Osteocyte (in vitro differentiated cells): ENCODE data around the gene STAG3. TPM values are rescaled to one million over a fixed set of nuclear protein-coding genes. Genes with fewer than 3 reads are reported as not detected.
"Not testable (repeated sequence)": the region's sequence is repeated elsewhere in the genome, so short reads cannot be mapped to it uniquely, and the experiment has no call there.

Source experiments
- DNase-seq: peaks from one replicate; pipeline ENCODE4 v3.0.0; 2021; ENCODE audit warnings: mixed read lengths; ENCODE audit not compliant: unreplicated experiment; ENCODE audit errors: extremely low spot score
- H3K27ac Mint-ChIP-seq: one replicate; pipeline ENCODE4 v1.8.0; 2021; ENCODE audit warnings: mild to moderate bottlenecking, mixed read lengths; ENCODE audit not compliant: unreplicated experiment
- H3K27me3 Mint-ChIP-seq: one replicate; pipeline ENCODE4 v1.8.0; 2021; ENCODE audit warnings: mixed read lengths; ENCODE audit not compliant: unreplicated experiment
- H3K36me3 Mint-ChIP-seq: one replicate; pipeline ENCODE4 v1.8.0; 2021; ENCODE audit warnings: mixed read lengths; ENCODE audit not compliant: unreplicated experiment
- H3K4me1 Mint-ChIP-seq: one replicate; pipeline ENCODE4 v1.8.0; 2021; ENCODE audit warnings: mixed read lengths; ENCODE audit not compliant: unreplicated experiment
- H3K4me3 Mint-ChIP-seq: one replicate; pipeline ENCODE4 v1.8.0; 2021; ENCODE audit warnings: mild to moderate bottlenecking, moderate library complexity, mixed read lengths; ENCODE audit not compliant: unreplicated experiment
- H3K9me3 Mint-ChIP-seq: one replicate; pipeline ENCODE4 v1.8.0; 2021; ENCODE audit warnings: mixed read lengths; ENCODE audit not compliant: unreplicated experiment
- total RNA-seq: library from RNA; stranded (reverse); gene quantifications from 2 replicates; pipeline ENCODE4 v1.2.1, GENCODE V29; 2021
- TF ChIP-seq, protein P1 (sequence below): fragments of 200-600 bp; sonication (generic); IDR thresholded peaks from 2 replicates; pipeline ENCODE4 v1.5.0; 2021; ENCODE audit warnings: antibody characterized with exemption, mild to moderate bottlenecking, moderate library complexity

Gene STAG3
- total RNA-seq, 1 donor from 2014 or later = 1.5 TPM

DNA sequence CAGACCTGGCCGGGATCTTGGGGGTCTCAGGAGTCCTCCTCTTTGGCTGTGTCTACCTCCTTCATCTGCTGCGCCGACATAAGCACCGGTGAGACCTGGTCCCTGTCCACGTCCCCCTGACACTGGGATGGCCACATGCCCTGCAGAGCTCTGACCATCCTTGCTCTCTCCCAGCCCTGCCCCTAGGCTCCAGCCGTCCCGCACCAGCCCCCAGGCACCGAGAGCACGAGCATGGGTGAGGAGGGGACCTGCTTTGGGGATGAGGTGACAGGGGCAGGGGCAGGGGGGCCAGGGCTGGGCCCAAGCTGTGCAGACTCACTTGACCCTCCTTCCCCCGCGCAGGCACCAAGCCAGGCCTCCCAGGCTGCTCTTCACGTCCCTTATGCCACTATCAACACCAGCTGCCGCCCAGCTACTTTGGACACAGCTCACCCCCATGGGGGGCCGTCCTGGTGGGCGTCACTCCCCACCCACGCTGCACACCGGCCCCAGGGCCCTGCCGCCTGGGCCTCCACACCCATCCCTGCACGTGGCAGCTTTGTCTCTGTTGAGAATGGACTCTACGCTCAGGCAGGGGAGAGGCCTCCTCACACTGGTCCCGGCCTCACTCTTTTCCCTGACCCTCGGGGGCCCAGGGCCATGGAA, 43.0 kb downstream of the STAG3 start:
- peaks cover 8% of the 10 kb centered on the region for H3K36me3 Mint-ChIP-seq
- H3K9me3 Mint-ChIP-seq = no peaks in the 10 kb centered on the region
- TF ChIP-seq, protein P1, sequence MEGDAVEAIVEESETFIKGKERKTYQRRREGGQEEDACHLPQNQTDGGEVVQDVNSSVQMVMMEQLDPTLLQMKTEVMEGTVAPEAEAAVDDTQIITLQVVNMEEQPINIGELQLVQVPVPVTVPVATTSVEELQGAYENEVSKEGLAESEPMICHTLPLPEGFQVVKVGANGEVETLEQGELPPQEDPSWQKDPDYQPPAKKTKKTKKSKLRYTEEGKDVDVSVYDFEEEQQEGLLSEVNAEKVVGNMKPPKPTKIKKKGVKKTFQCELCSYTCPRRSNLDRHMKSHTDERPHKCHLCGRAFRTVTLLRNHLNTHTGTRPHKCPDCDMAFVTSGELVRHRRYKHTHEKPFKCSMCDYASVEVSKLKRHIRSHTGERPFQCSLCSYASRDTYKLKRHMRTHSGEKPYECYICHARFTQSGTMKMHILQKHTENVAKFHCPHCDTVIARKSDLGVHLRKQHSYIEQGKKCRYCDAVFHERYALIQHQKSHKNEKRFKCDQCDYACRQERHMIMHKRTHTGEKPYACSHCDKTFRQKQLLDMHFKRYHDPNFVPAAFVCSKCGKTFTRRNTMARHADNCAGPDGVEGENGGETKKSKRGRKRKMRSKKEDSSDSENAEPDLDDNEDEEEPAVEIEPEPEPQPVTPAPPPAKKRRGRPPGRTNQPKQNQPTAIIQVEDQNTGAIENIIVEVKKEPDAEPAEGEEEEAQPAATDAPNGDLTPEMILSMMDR = no peak
- H3K4me3 Mint-ChIP-seq = no peak overlapping the region
- H3K27ac Mint-ChIP-seq = no peak overlapping the region
- DNase-seq = no peak
- no peaks in the 10 kb centered on the region for H3K27me3 Mint-ChIP-seq
- peaks cover 6% of the 10 kb centered on the region for H3K4me1 Mint-ChIP-seq

- Mint-ChIP-seq H3K4me3 (no peak overlapping the region), H3K4me1 (peaks cover 6% of the 10 kb centered on the region), H3K36me3 (peaks cover 11% of the 10 kb centered on the region), H3K27ac (no peak overlapping the region), H3K9me3 (no peaks in the 10 kb centered on the region), H3K27me3 (no peaks in the 10 kb centered on the region)
- TF ChIP-seq, protein P1 = no peak
- no peak for DNase-seq
Measured at GRCh38 chr7:100221231-100221718, 43.6 kb downstream of the STAG3 start.

DNA sequence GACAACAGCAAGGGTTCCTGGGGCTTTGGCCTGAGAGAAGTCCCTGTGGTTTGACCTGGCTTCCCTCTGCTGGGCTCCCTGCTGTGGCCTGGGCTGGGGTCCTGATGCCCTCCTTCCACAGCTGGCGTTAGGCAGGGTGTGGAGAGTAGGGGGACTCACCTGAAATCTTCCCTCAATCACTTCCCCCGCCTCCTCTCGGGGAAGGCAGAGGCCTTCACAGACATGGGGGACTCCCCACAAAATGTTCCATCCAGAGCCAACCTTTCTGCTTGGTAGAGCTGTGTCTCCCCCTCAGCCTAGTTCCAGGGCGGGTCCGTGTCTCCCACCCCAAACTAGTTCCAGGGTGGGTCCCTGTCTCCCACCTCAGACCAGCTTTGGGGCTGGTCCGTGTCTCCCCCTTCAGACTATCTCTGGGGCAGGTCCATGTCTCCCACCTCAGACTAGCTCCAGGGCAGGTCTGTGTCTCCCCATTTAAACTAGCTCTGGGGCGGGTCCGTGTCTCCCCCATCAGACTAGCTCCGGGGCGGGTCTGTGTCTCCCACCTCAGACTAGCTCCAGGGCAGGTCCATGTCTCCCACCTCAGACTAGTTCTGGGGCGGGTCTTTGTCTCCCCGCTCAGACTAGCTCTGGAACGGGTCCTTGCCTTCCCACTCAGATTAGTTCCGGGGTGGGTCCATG, 44.2 kb downstream of the STAG3 start:
- TF ChIP-seq, protein P1 = no peak

DNA sequence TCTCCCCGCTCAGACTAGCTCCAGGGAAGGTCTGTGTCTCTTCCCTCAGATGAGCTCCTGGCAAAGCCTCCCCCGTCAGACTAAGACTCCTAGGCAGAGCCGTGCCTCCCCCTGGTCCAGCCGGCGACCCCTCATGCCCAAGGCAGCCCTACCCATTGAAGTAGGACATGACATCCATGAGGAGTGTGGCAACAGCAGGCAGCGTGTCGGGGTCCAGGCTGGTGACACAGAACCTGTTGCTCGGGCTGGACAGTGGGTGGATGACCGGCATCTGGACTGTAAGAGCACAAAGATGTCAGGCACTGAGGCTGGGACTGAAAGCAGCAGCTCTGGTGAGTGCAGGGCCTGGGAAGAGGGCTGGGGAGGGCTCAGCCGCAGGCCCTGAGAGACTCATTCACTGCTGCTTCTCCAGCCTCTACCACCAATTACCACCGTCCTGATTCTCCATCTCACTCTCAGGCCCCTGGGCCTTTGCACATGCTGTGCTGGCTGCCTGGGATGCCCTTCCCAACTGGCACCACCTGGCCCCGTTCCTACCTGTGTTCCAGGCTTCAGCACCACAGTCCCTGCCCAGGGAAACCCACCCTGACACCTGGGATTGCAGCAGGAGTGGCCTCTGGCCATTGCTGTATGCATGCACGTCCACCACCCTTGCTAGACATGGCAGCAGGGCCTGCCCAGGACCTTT, 44.9 kb downstream of the STAG3 start:
- TF ChIP-seq, protein P1 = no peak
- no peak for DNase-seq
- Mint-ChIP-seq H3K36me3 (peaks cover 11% of the 10 kb centered on the region), H3K9me3 (no peaks in the 10 kb centered on the region), H3K27ac (no peak overlapping the region), H3K4me3 (no peak overlapping the region), H3K4me1 (peaks cover 1% of the 10 kb centered on the region), H3K27me3 (no peaks in the 10 kb centered on the region)

More for the DNA sequence above, 44.2 kb downstream of the STAG3 start:
- no peaks in the 10 kb centered on the region for H3K9me3 Mint-ChIP-seq
- H3K4me3 Mint-ChIP-seq = no peak overlapping the region
- peaks cover 6% of the 10 kb centered on the region for H3K4me1 Mint-ChIP-seq
- H3K36me3 Mint-ChIP-seq = peaks cover 11% of the 10 kb centered on the region
- DNase-seq = no peak
- no peaks in the 10 kb centered on the region for H3K27me3 Mint-ChIP-seq
- H3K27ac Mint-ChIP-seq = no peak overlapping the region

- peaks cover 11% of the 10 kb centered on the region for H3K36me3 Mint-ChIP-seq
- H3K27me3 Mint-ChIP-seq, H3K27ac Mint-ChIP-seq, DNase-seq, H3K9me3 Mint-ChIP-seq, H3K4me3 Mint-ChIP-seq, H3K4me1 Mint-ChIP-seq: not testable (repeated sequence)
Measured at GRCh38 chr7:100223376-100223927, 45.7 kb downstream of the STAG3 start.

GRCh38 chr7:100224891-100225290, 47.2 kb downstream of the STAG3 start:
- not testable (repeated sequence) for H3K9me3 Mint-ChIP-seq, H3K27ac Mint-ChIP-seq, DNase-seq, H3K27me3 Mint-ChIP-seq, H3K4me3 Mint-ChIP-seq, H3K4me1 Mint-ChIP-seq
- H3K36me3 Mint-ChIP-seq = peaks cover 11% of the 10 kb centered on the region

DNA sequence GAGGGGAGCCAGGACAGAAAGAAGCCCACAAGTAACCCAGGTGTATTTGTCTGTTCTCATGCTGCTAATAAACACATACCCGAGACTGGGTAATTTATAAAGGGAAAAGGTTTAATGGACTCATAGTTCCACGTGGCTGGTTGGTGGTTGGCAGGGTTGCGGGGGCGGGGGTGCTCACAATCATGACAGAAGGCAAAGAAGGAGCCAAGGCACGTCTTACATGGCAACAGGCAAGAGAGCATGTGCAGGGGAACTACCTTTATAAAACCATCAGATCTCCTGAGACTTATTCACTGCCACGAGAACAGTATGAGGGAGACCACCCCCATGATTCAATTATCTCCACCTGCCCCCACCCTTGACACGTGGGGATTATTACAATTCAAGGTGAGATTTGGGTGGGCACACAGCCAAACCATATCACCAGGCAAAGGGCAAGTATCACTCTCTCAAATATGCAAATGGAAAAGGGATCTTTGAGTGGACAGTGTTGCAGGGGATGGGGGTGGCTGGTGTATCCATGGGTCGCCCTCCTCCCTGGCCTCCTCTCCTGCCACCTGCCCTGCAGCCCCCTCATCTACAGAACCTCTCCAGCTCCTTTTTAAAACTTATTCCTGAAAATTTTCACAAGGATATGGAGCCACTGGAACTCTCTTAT, 57.1 kb downstream of the STAG3 start:
- H3K27me3 Mint-ChIP-seq, H3K9me3 Mint-ChIP-seq, H3K27ac Mint-ChIP-seq, DNase-seq, H3K4me3 Mint-ChIP-seq: not testable (repeated sequence)
- Mint-ChIP-seq H3K4me1 (peaks cover 13% of the 10 kb centered on the region), H3K36me3 (peaks cover 14% of the 10 kb centered on the region)
